GM08714 (cell line): ENCODE results near the gene ANXA1.

Source experiments
- H3K4me3 ChIP-seq: fragments of 200-500 bp; sonication (Bioruptor generic); 2 replicates; pipeline ENCODE4 v1.5.1; 2014; ENCODE audit warnings: mild to moderate bottlenecking, low read length, inconsistent platforms
- ZNF274 ChIP-seq: IDR thresholded peaks from 2 replicates; pipeline ENCODE4 v1.6.1; 2012; ENCODE audit warnings: mild to moderate bottlenecking, low read depth, low read length

Gene ANXA1

GRCh38 chr9:73154271-73154670 lies 2.6 kb downstream of the ANXA1 start:
- no peak for TF ChIP-seq ZNF274
- H3K4me3 ChIP-seq, result no peak overlapping the region

- no peak for TF ChIP-seq ZNF274
- no peak overlapping the region for H3K4me3 ChIP-seq
Observed at GRCh38 chr9:73154722-73155121, 3.1 kb downstream of the ANXA1 start.

- H3K4me3 ChIP-seq, result no peak overlapping the region
- TF ChIP-seq ZNF274, result no peak
Observed at GRCh38 chr9:73155377-73155776, 3.7 kb downstream of the ANXA1 start.

- TF ChIP-seq ZNF274, result no peak
- H3K4me3 ChIP-seq, result no peak overlapping the region
Observed at GRCh38 chr9:73155968-73156864, 4.6 kb downstream of the ANXA1 start.

- TF ChIP-seq ZNF274, result no peak
- no peak overlapping the region for H3K4me3 ChIP-seq
Observed at GRCh38 chr9:73156865-73157187, 5.2 kb downstream of the ANXA1 start.

GRCh38 chr9:73157811-73158210 lies 6.1 kb downstream of the ANXA1 start:
- no peak overlapping the region for H3K4me3 ChIP-seq
- no peak for TF ChIP-seq ZNF274

- no peak for TF ChIP-seq ZNF274
- no peak overlapping the region for H3K4me3 ChIP-seq
Observed at GRCh38 chr9:73158723-73159122, 7.1 kb downstream of the ANXA1 start.

GRCh38 chr9:73160868-73161267 lies 9.2 kb downstream of the ANXA1 start:
- no peak for TF ChIP-seq ZNF274
- no peak overlapping the region for H3K4me3 ChIP-seq

- H3K4me3 ChIP-seq, result no peak overlapping the region
- TF ChIP-seq ZNF274, result no peak
Observed at GRCh38 chr9:73162987-73163768, 11.5 kb downstream of the ANXA1 start.

GRCh38 chr9:73165911-73166310 lies 14.2 kb downstream of the ANXA1 start:
- TF ChIP-seq ZNF274, result no peak
- no peak overlapping the region for H3K4me3 ChIP-seq

GRCh38 chr9:73166468-73166867 lies 14.8 kb downstream of the ANXA1 start:
- no peak for TF ChIP-seq ZNF274
- H3K4me3 ChIP-seq, result no peak overlapping the region

GRCh38 chr9:73167614-73168013 lies 15.9 kb downstream of the ANXA1 start:
- TF ChIP-seq ZNF274, result no peak
- H3K4me3 ChIP-seq, result no peak overlapping the region

GRCh38 chr9:73168298-73168934 lies 16.8 kb downstream of the ANXA1 start:
- TF ChIP-seq ZNF274, result no peak

GRCh38 chr9:73170185-73170957 lies 18.7 kb downstream of the ANXA1 start:
- no peak overlapping the region for H3K4me3 ChIP-seq
- TF ChIP-seq ZNF274, result no peak

More at GRCh38 chr9:73168298-73168934, 16.8 kb downstream of the ANXA1 start:
- H3K4me3 ChIP-seq, result no peak overlapping the region
